ENCODE measurements around the gene LAMA5.

LAMA5 gene

GRCh38 chr20:62317167-62317655 lies 49.9 kb downstream of the LAMA5 start:
- H2AFZ ChIP-seq (ENCODE audit: low read depth, low read length): no peak overlapping the region
- H3K9ac ChIP-seq (ENCODE audit: low read depth, low read length): no peak overlapping the region
- H3K27ac ChIP-seq (ENCODE audit: low read length): no peak overlapping the region
- H3K27me3 ChIP-seq (ENCODE audit: insufficient read depth, low read length, poor library complexity): no peaks in the 10 kb centered on the region
- TF ChIP-seq CTCF (IDR thresholded peaks at IDR 0.05; ENCODE audit: borderline replicate concordance, extremely low read depth, low read length, poor library complexity, severe bottlenecking) (no peak), EZH2 (IDR thresholded peaks at IDR 0.05; ENCODE audit: borderline replicate concordance, low read depth, low read length, severe bottlenecking) (no peak)
- no peak overlapping the region for H3K4me2 ChIP-seq (ENCODE audit: insufficient read depth, low read length)
- no peaks in the 10 kb centered on the region for H3K79me2 ChIP-seq (ENCODE audit: insufficient read depth, low read length)
- no peak overlapping the region for H3K4me3 ChIP-seq (ENCODE audit: low read depth in 1 of 2, low read length in 2 of 2)
- H4K20me1 ChIP-seq (ENCODE audit: insufficient read depth, low read length): peaks cover 8% of the 10 kb centered on the region; the same call in 1 of the 2 replicates
- no peak for ATAC-seq (ENCODE audit: insufficient read depth, low read depth)
- H3K9me3 ChIP-seq (ENCODE audit: insufficient read depth, low read length, severe bottlenecking): no peaks in the 10 kb centered on the region
- no peak for DNase-seq
- H3K4me1 ChIP-seq (ENCODE audit: insufficient read depth, low read length): no peaks in the 10 kb centered on the region
- H3K36me3 ChIP-seq (ENCODE audit: insufficient read depth, low read length): no peaks in the 10 kb centered on the region

- no peaks in the 10 kb centered on the region for H3K36me3 ChIP-seq (ENCODE audit: insufficient read depth, low read length)
- H3K27me3 ChIP-seq (ENCODE audit: insufficient read depth, low read length, poor library complexity): no peaks in the 10 kb centered on the region
- H3K79me2 ChIP-seq (ENCODE audit: insufficient read depth, low read length): no peaks in the 10 kb centered on the region
- no peaks in the 10 kb centered on the region for H3K4me1 ChIP-seq (ENCODE audit: insufficient read depth, low read length)
- DNase-seq: no peak
- H3K27ac ChIP-seq (ENCODE audit: low read length): no peak overlapping the region
- no peak overlapping the region for H3K4me2 ChIP-seq (ENCODE audit: insufficient read depth, low read length)
- H2AFZ ChIP-seq (ENCODE audit: low read depth, low read length): no peak overlapping the region
- no peak overlapping the region for H3K9ac ChIP-seq (ENCODE audit: low read depth, low read length)
- no peaks in the 10 kb centered on the region for H3K9me3 ChIP-seq (ENCODE audit: insufficient read depth, low read length, severe bottlenecking)
- no peak for TF ChIP-seq CTCF (IDR thresholded peaks at IDR 0.05; ENCODE audit: borderline replicate concordance, extremely low read depth, low read length, poor library complexity, severe bottlenecking)
- TF ChIP-seq EZH2 (IDR thresholded peaks at IDR 0.05; ENCODE audit: borderline replicate concordance, low read depth, low read length, severe bottlenecking): no peak
- no peak overlapping the region for H3K4me3 ChIP-seq (ENCODE audit: low read depth in 1 of 2, low read length in 2 of 2)
- H4K20me1 ChIP-seq (ENCODE audit: insufficient read depth, low read length): peaks cover 8% of the 10 kb centered on the region; the same call in 1 of the 2 replicates
- no peak for ATAC-seq (ENCODE audit: insufficient read depth, low read depth)
Observed at GRCh38 chr20:62316331-62317166, 50.6 kb downstream of the LAMA5 start.

- Histone ChIP-seq H3K4me2 (ENCODE audit: insufficient read depth, low read length) (no peak overlapping the region), H3K4me3 (ENCODE audit: low read depth in 1 of 2, low read length in 2 of 2) (no peak overlapping the region), H3K36me3 (ENCODE audit: insufficient read depth, low read length) (no peaks in the 10 kb centered on the region), H4K20me1 (ENCODE audit: insufficient read depth, low read length) (peaks cover 7% of the 10 kb centered on the region; the same call in 1 of the 2 replicates), H3K9ac (ENCODE audit: low read depth, low read length) (no peak overlapping the region), H3K27ac (ENCODE audit: low read length) (no peak overlapping the region), H3K79me2 (ENCODE audit: insufficient read depth, low read length) (no peaks in the 10 kb centered on the region), H3K27me3 (ENCODE audit: insufficient read depth, low read length, poor library complexity) (no peaks in the 10 kb centered on the region), H2AFZ (ENCODE audit: low read depth, low read length) (no peak overlapping the region), H3K4me1 (ENCODE audit: insufficient read depth, low read length) (no peaks in the 10 kb centered on the region), H3K9me3 (ENCODE audit: insufficient read depth, low read length, severe bottlenecking) (no peaks in the 10 kb centered on the region)
- no peak for ATAC-seq (ENCODE audit: insufficient read depth, low read depth)
- no peak for DNase-seq
- TF ChIP-seq CTCF (IDR thresholded peaks at IDR 0.05; ENCODE audit: borderline replicate concordance, extremely low read depth, low read length, poor library complexity, severe bottlenecking) (no peak), EZH2 (IDR thresholded peaks at IDR 0.05; ENCODE audit: borderline replicate concordance, low read depth, low read length, severe bottlenecking) (no peak)
Observed at GRCh38 chr20:62315773-62316172, 51.3 kb downstream of the LAMA5 start.
